Adrenal gland (tissue), 12 donors: ENCODE measurements around the gene SHISA8. TPM values are rescaled to one million over a fixed set of nuclear protein-coding genes. Genes with fewer than 3 reads are reported as not detected.
"Not testable (repeated sequence)": the region's sequence is repeated elsewhere in the genome, so short reads cannot be mapped to it uniquely, and the experiment has no call there.

Experiments used
- DNase-seq, 7 donors: peaks; one replicate each; pipeline ENCODE4 v3.0.0-alpha.2; 2019 to 2020
- H3K27ac ChIP-seq, 5 donors: fragments of 200-600 bp; sonication (generic) in 4 of 5; 1 replicate in 3 of 5; 2 replicates in 2 of 5; pipeline versions ENCODE4 v1.5.1 to v1.8.0; 2016 to 2020; ENCODE audit warnings: mild to moderate bottlenecking in 1 of 5
- H3K27me3 ChIP-seq: fragments of 200-600 bp; 2 replicates; pipeline ENCODE4 v1.8.0; 2021
- H3K36me3 ChIP-seq, 2 donors: fragments of 200-600 bp; replicated peaks in 1 of 2; 1 replicate in 1 of 2; 2 replicates in 1 of 2; pipeline versions ENCODE4 v1.5.1 to v1.8.0; 2018 to 2022
- H3K4me1 ChIP-seq, 2 donors: fragments of 200-600 bp; replicated peaks in 1 of 2; 1 replicate in 1 of 2; 2 replicates in 1 of 2; pipeline versions ENCODE4 v1.5.1 to v1.8.0; 2018 to 2021
- H3K4me3 ChIP-seq, 4 donors: fragments of 200-600 bp; sonication (generic) in 3 of 4; one replicate each; pipeline ENCODE4 v1.5.1; 2016 to 2018
- H3K9me3 ChIP-seq, 3 donors: fragments of 200-600 bp; sonication (generic) in 1 of 3; replicated peaks in 1 of 3; 1 replicate in 2 of 3; 2 replicates in 1 of 3; pipeline versions ENCODE4 v1.5.1 to v1.8.0; 2016 to 2021
- POLR2A ChIP-seq, 2 donors: fragments of 450-650 bp; IDR thresholded peaks; one replicate each; pipeline ENCODE4 v1.6.1; 2017; ENCODE audit warnings: antibody characterized with exemption in 2 of 2, mild to moderate bottlenecking in 2 of 2, moderate library complexity in 1 of 2
- WGBS, 4 donors: extraction: QIAGEN DNeasy Blood & Tissue Kit in 2 of 4; methylation state at CpG; one replicate each; pipeline versions ENCODE4 v1.1.5 to v1.1.7; 2013 to 2017; 5-methylcytosine and 5-hydroxymethylcytosine counted together
- intact Hi-C, 2 donors: fragments of 100-400 bp; cut with DNase I; formaldehyde crosslinking; loops; one replicate each; pipeline versions ENCODE4 v1.14.1 to v1.15.0; 2022 to 2023
- polyA plus RNA-seq, 3 donors: library from polyadenylated mRNA; stranded (reverse); fragments of 200-250 nt in 2 of 3; fragments of 350-450 nt in 1 of 3; fragmentation: Illumina TruSeq in 1 of 3; extraction: RNeasy Lipid Tissue Mini Kit (QIAGEN cat#74804) in 1 of 3; gene quantifications; one replicate each; pipeline ENCODE4 v1.2.3, GENCODE V29; 2013 to 2014
- total RNA-seq, 9 donors: library from RNA; depleted of rRNA in 4 of 9; stranded (reverse); fragments of >200 nt in 4 of 9; fragments of 120-200 nt in 1 of 9; fragmentation: NEBNext Ultra II Directional in 1 of 9; extraction: Animal tissue kit (Norgen Biotek cat#: 25700) in 1 of 9; gene quantifications; one replicate each; pipeline versions ENCODE4 v1.1.0 to v1.2.4, GENCODE V29; 2013 to 2023
- TF ChIP-seq, protein P1 (sequence below), 6 experiments: fragments of 450-650 bp in 4 of 6; fragments of 200-600 bp in 2 of 6; sonication (generic) in 1 of 6; IDR thresholded peaks; 1 replicate in 5 of 6; 2 replicates in 1 of 6; pipeline versions ENCODE4 v1.5.1 to v1.8.0; 2016 to 2021; ENCODE audit warnings: antibody characterized with exemption in 6 of 6, mild to moderate bottlenecking in 2 of 6, moderate library complexity in 1 of 6
- donor health status: healthy with polysubstance abuse.
- donor health status: Bipolar disorder and iron deficiency.
- donor health status: DM: yes; HTN: yes; CAD: no.
- donor health status: DM: no; HTN: no; CAD: no.
- donor health status: DM: no; HTN: no; CAD: no.
- donor health status: DM: yes; HTN: yes; CAD: no.

The SHISA8 gene
- total and polyA plus RNA-seq, 12 donors, result 0.28 to 55.5 (median 16.2) TPM

DNA sequence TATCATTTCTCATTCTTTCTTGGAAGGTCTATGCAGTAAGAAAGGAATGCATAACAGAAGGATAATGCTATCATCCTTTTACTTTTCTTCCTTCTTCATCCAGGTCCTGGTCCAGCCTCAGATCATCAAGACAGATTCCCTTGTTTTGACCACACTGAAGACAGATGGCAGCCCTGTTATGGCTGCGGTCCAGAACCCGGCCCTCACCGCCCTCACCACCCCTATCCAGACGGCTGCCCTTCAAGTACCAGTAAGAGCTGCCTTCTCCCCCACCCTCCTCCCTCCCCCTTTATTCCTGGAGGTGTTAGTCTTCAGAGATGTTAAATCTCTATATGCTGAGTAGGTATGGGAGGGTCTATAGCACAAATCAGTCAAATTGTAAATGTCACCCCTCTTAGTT lies 44.1 kb downstream of the SHISA8 start:
- 36 to 69% (median 46%) methylated on average over 4 of the region's 4 CpGs for WGBS, 4 donors

DNA sequence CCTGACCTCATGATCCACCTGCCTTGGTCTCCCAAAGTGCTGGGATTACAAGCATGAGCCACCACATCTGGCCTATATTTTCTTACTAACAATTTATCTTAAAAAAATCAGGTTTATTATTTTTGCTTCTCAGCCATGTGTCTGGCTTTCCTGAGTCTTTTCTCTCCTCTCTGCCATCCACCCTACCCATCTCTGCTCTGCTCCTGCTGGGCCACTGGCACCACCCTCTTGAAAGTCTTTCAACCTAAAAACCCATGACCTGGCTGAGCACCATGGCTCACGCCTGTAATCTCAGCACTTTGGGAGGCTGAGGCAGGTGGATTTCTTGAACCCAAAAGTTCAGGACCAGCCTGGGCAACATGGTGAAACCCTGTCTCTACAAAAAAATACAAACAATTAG lies 44.8 kb downstream of the SHISA8 start:
- H3K9me3 ChIP-seq, H3K4me3 ChIP-seq, H3K27me3 ChIP-seq, intact Hi-C loops, H3K4me1 ChIP-seq, DNase-seq: not testable (repeated sequence)
- Histone ChIP-seq H3K36me3 (peaks cover 0 to 85% of the 10 kb centered on the region in 2 donors), H3K27ac (peak overlapping the region in 2 of 5 donors; percentile 8 to 26)
- 73 to 100% (median 88%) methylated on average over 1 of the region's 1 CpG for WGBS, 4 donors

More for the DNA sequence above, 44.1 kb downstream of the SHISA8 start:
- no peaks in the 10 kb centered on the region for H3K9me3 ChIP-seq
- peaks cover 0 to 92% of the 10 kb centered on the region in 2 donors for H3K36me3 ChIP-seq
- TF ChIP-seq POLR2A (IDR thresholded peaks at IDR 0.05), result no peak
- TF ChIP-seq, protein P1, sequence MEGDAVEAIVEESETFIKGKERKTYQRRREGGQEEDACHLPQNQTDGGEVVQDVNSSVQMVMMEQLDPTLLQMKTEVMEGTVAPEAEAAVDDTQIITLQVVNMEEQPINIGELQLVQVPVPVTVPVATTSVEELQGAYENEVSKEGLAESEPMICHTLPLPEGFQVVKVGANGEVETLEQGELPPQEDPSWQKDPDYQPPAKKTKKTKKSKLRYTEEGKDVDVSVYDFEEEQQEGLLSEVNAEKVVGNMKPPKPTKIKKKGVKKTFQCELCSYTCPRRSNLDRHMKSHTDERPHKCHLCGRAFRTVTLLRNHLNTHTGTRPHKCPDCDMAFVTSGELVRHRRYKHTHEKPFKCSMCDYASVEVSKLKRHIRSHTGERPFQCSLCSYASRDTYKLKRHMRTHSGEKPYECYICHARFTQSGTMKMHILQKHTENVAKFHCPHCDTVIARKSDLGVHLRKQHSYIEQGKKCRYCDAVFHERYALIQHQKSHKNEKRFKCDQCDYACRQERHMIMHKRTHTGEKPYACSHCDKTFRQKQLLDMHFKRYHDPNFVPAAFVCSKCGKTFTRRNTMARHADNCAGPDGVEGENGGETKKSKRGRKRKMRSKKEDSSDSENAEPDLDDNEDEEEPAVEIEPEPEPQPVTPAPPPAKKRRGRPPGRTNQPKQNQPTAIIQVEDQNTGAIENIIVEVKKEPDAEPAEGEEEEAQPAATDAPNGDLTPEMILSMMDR (IDR thresholded peaks at IDR 0.05), result no peak
- no peak overlapping the region for H3K4me3 ChIP-seq
- H3K27me3 ChIP-seq, result no peaks in the 10 kb centered on the region
- intact Hi-C loops, result no loop called here
- peak overlapping the region in 1 of 5 donors; percentile 34 for H3K27ac ChIP-seq
- H3K4me1 ChIP-seq, result peaks cover 2 to 9% of the 10 kb centered on the region in 2 donors
- no peak for DNase-seq

DNA sequence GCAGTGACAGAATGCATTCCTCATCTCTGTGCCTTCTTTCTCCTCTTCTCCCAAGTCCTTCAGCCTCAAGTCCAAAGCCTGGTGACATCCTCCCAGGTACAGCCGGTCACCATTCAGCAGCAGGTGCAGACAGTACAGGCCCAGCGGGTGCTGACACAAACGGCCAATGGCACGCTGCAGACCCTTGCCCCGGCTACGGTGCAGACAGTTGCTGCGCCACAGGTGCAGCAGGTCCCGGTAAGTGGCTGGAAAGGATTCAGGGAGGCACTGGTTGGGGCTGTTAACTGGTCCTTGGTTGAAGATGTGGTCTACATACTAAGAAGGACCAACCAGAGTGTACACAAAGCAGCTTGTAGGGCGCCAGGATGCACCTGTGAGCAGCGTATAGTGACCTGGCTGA lies 46.3 kb downstream of the SHISA8 start:
- no peak overlapping the region for H3K27ac ChIP-seq
- no peak overlapping the region for H3K4me3 ChIP-seq
- no peak for TF ChIP-seq POLR2A (IDR thresholded peaks at IDR 0.05)
- TF ChIP-seq, protein P1 (IDR thresholded peaks at IDR 0.05), result no peak
- intact Hi-C loops, result no loop called here
- peaks cover 9 to 19% of the 10 kb centered on the region in 2 donors for H3K4me1 ChIP-seq
- DNase-seq, result no peak
- no peaks in the 10 kb centered on the region for H3K9me3 ChIP-seq
- peaks cover 0 to 70% of the 10 kb centered on the region in 2 donors for H3K36me3 ChIP-seq
- 95 to 100% (median 97%) methylated on average over 3 to 10 of the region's 10 CpGs for WGBS, 4 donors
- H3K27me3 ChIP-seq, result no peaks in the 10 kb centered on the region

DNA sequence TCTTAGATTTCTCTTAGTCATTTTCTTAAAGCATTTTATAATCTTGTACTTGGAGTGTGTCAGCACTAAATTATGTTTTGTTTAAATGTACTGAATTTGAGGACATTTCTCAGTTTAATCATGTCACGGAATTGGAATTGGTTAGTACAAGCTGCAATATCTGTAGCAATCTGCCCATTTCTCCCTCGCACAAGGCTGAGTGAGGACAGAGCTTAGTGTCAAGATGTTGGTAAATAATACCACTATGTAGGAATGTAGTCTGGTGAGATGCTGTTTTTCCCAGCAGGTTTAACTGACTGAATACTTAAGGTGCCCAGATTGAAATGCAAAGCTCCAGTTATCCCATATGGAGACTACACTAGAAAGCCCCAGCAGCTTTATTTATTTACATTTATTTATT lies 51.4 kb downstream of the SHISA8 start:
- peak in 1 of 7 donors; percentile 11 for DNase-seq
- Histone ChIP-seq H3K27ac (peak overlapping the region in 3 of 5 donors; percentile 72 to 81 (median 77)), H3K36me3 (peaks cover 0 to 22% of the 10 kb centered on the region in 2 donors), H3K27me3 (no peaks in the 10 kb centered on the region), H3K4me1 (peaks cover 26 to 53% of the 10 kb centered on the region in 2 donors), H3K9me3 (no peaks in the 10 kb centered on the region), H3K4me3 (no peak overlapping the region)
- WGBS, 4 donors, result 44 to 67% (median 56%) methylated on average over 2 of the region's 2 CpGs
- intact Hi-C loops, result no loop called here
- TF ChIP-seq, protein P1 (IDR thresholded peaks at IDR 0.05), result no peak
- TF ChIP-seq POLR2A (IDR thresholded peaks at IDR 0.05), result no peak
